H1 (cell line): ENCODE data around the gene PSMD3. TPM values are rescaled to one million over a fixed set of nuclear protein-coding genes. Genes with fewer than 3 reads are reported as not detected.

ENCODE experiments used
- CTCF ChIA-PET: fragments of 300-600 bp; sonication (Branson Sonifier 250); formaldehyde crosslinking; loops from one replicate; lab custom pipeline; 2021; ENCODE audit not compliant: partially characterized antibody; lab: Charles Lee
- POLR2A ChIA-PET: fragments of 300-600 bp; sonication (Branson Sonifier 250); formaldehyde crosslinking; loops from one replicate; lab custom pipeline; 2021; ENCODE audit warnings: inconsistent platforms; ENCODE audit not compliant: partially characterized antibody; lab: Charles Lee
- DNase-seq, 2 experiments: peaks; one replicate each; pipeline versions ENCODE4 v3.0.0 to v3.0.0-alpha.2; 2010 to 2022; ENCODE audit warnings: low spot score in 2 of 2, low read depth in 1 of 2, mixed read lengths in 1 of 2
- FAIRE-seq: peaks from 2 replicates; lab custom pipeline; 2011; peaks lifted over from hg19 to GRCh38; lab: Jason Lieb, UNC
- H2AFZ ChIP-seq: 2 replicates; pipeline ENCODE4 v1.8.1; 2012; ENCODE audit warnings: low read length, inconsistent platforms
- H2AK5ac ChIP-seq: 2 replicates; pipeline ENCODE4 v1.6.1; 2013; ENCODE audit warnings: low read depth, low read length
- H2BK120ac ChIP-seq: replicated peaks from 2 replicates; pipeline ENCODE3; 2013; ENCODE audit warnings: low read depth, low read length, inconsistent platforms
- H2BK12ac ChIP-seq: 2 replicates; pipeline ENCODE4 v1.6.1; 2013; ENCODE audit warnings: low read depth, low read length
- H2BK15ac ChIP-seq: 2 replicates; pipeline ENCODE4 v1.6.1; 2013; ENCODE audit warnings: low read length
- H2BK20ac ChIP-seq: 2 replicates; pipeline ENCODE4 v1.6.1; 2013; ENCODE audit warnings: low read length
- H2BK5ac ChIP-seq: 2 replicates; pipeline ENCODE4 v1.6.1; 2013; ENCODE audit warnings: low read depth, low read length
- H3K14ac ChIP-seq: 2 replicates; pipeline ENCODE4 v1.6.1; 2013; ENCODE audit warnings: inconsistent platforms; ENCODE audit not compliant: insufficient read length
- H3K18ac ChIP-seq: 2 replicates; pipeline ENCODE4 v1.6.1; 2013; ENCODE audit warnings: low read length; ENCODE audit errors: extremely low read depth
- H3K23ac ChIP-seq: 2 replicates; pipeline ENCODE4 v1.6.1; 2013; ENCODE audit warnings: inconsistent platforms; ENCODE audit not compliant: insufficient read length
- H3K23me2 ChIP-seq: 2 replicates; pipeline ENCODE4 v1.6.1; 2013; ENCODE audit warnings: low read depth, low read length
- H3K27ac ChIP-seq: 2 replicates; pipeline ENCODE4 v1.6.1; 2011; ENCODE audit warnings: low read depth, low read length, inconsistent platforms
- H3K27me3 ChIP-seq, 4 experiments: replicated peaks in 1 of 4; 1 replicate in 1 of 4; 2 replicates in 3 of 4; pipeline versions ENCODE4 v1.6.1 to v1.8.1; 2011 to 2013; ENCODE audit warnings: low read length in 3 of 4, mild to moderate bottlenecking in 3 of 4, inconsistent platforms in 2 of 4, mixed read lengths in 2 of 4, moderate library complexity in 1 of 4; ENCODE audit not compliant: control insufficient read depth in 3 of 4, insufficient read depth in 3 of 4; ENCODE audit errors: extremely low read depth in 1 of 4
- H3K36me3 ChIP-seq, 4 experiments: 2 replicates each; pipeline versions ENCODE4 v1.6.1 to v1.8.1; 2011 to 2013; ENCODE audit warnings: mild to moderate bottlenecking in 4 of 4, low read length in 3 of 4, moderate library complexity in 2 of 4, control low read depth in 1 of 4, inconsistent platforms in 1 of 4; ENCODE audit not compliant: insufficient read depth in 4 of 4, control insufficient read depth in 2 of 4
- H3K4ac ChIP-seq: replicated peaks from 2 replicates; pipeline ENCODE3; 2013; ENCODE audit warnings: low read length, low read depth, mixed read lengths, inconsistent platforms; ENCODE audit not compliant: insufficient read length
- H3K4me1 ChIP-seq, 4 experiments: replicated peaks in 1 of 4; 1 replicate in 1 of 4; 2 replicates in 3 of 4; pipeline versions ENCODE4 v1.6.1 to v1.8.1; 2011 to 2013; ENCODE audit warnings: low read length in 3 of 4, inconsistent platforms in 2 of 4, mixed read lengths in 1 of 4; ENCODE audit not compliant: insufficient read depth in 4 of 4, control insufficient read depth in 3 of 4
- H3K4me2 ChIP-seq, 2 experiments: 2 replicates each; pipeline versions ENCODE4 v1.6.1 to v1.8.1; 2011 to 2013; ENCODE audit warnings: low read depth in 2 of 2, low read length in 2 of 2, control low read depth in 1 of 2, inconsistent platforms in 1 of 2, mild to moderate bottlenecking in 1 of 2; ENCODE audit not compliant: insufficient read depth in 1 of 2
- H3K4me3 ChIP-seq, 4 experiments: fragments of 200-600, 300-600 bp in 1 of 4; sonication (generic), shearing (Covaris generic), sonication (Bioruptor Twin) in 1 of 4; 2 replicates each; pipeline versions ENCODE4 v1.5.1 to v1.8.1; 2011 to 2016; ENCODE audit warnings: low read length in 4 of 4, low read depth in 3 of 4, control low read depth in 2 of 4, inconsistent platforms in 2 of 4, mild to moderate bottlenecking in 2 of 4, mixed read lengths in 1 of 4, moderate library complexity in 1 of 4; ENCODE audit not compliant: insufficient read depth in 2 of 4; ENCODE audit errors: extremely low read depth in 1 of 4
- H3K56ac ChIP-seq: replicated peaks from 2 replicates; pipeline ENCODE3; 2013; ENCODE audit warnings: low read depth, mild to moderate bottlenecking, mixed read lengths, low read length, inconsistent platforms; ENCODE audit not compliant: insufficient read length
- H3K79me1 ChIP-seq: 2 replicates; pipeline ENCODE4 v1.6.1; 2013; ENCODE audit warnings: low read depth, low read length, control low read depth
- H3K79me2 ChIP-seq, 2 experiments: 2 replicates each; pipeline versions ENCODE4 v1.6.1 to v1.8.1; 2012 to 2013; ENCODE audit warnings: low read length in 2 of 2, mild to moderate bottlenecking in 2 of 2, inconsistent platforms in 1 of 2; ENCODE audit not compliant: insufficient read depth in 2 of 2, control insufficient read depth in 1 of 2
- H3K9ac ChIP-seq, 4 experiments: replicated peaks in 1 of 4; 1 replicate in 1 of 4; 2 replicates in 3 of 4; pipeline versions ENCODE4 v1.6.1 to v1.8.1; 2011 to 2013; ENCODE audit warnings: low read depth in 3 of 4, low read length in 3 of 4, control low read depth in 2 of 4, mild to moderate bottlenecking in 2 of 4, moderate library complexity in 2 of 4, inconsistent platforms in 1 of 4; ENCODE audit errors: extremely low read depth in 1 of 4
- H3K9me3 ChIP-seq, 2 experiments: 2 replicates each; pipeline versions ENCODE4 v1.6.1 to v1.8.1; 2012 to 2013; ENCODE audit warnings: mild to moderate bottlenecking in 2 of 2, moderate library complexity in 2 of 2, control low read depth in 1 of 2, inconsistent platforms in 1 of 2, low read depth in 1 of 2, low read length in 1 of 2, mixed read lengths in 1 of 2; ENCODE audit not compliant: insufficient read depth in 2 of 2
- H4K20me1 ChIP-seq, 2 experiments: replicated peaks in 1 of 2; 2 replicates each; pipeline versions ENCODE3 to v1.8.1; 2011 to 2013; ENCODE audit warnings: inconsistent platforms in 2 of 2, low read length in 2 of 2, mild to moderate bottlenecking in 1 of 2; ENCODE audit not compliant: insufficient read depth in 2 of 2, control insufficient read depth in 1 of 2
- H4K5ac ChIP-seq: 2 replicates; pipeline ENCODE4 v1.6.1; 2013; ENCODE audit warnings: low read length, low read depth, mixed read lengths, inconsistent platforms; ENCODE audit not compliant: insufficient read length
- H4K8ac ChIP-seq: 2 replicates; pipeline ENCODE4 v1.8.0; 2013; ENCODE audit warnings: mild to moderate bottlenecking, moderate library complexity, low read length, inconsistent platforms; ENCODE audit not compliant: insufficient read depth; ENCODE audit errors: extremely low read depth
- H4K91ac ChIP-seq: replicated peaks from 2 replicates; pipeline ENCODE3; 2013; ENCODE audit warnings: low read length, mixed read lengths, inconsistent platforms; ENCODE audit not compliant: insufficient read length
- ATF3 ChIP-seq: IDR thresholded peaks from 2 replicates; pipeline ENCODE4 v1.6.1; 2011; ENCODE audit warnings: low read depth, mild to moderate bottlenecking, low read length; ENCODE audit not compliant: insufficient read depth
- YY1 ChIP-seq: IDR thresholded peaks from 2 replicates; pipeline ENCODE4 v1.6.1; 2011; ENCODE audit warnings: low read depth, mild to moderate bottlenecking, low read length
- WGBS, 2 experiments: shearing (Covaris generic) in 1 of 2; methylation state at CpG; one replicate each; pipeline versions ENCODE4 v1.1.6 to v1.1.7; 2013 to 2015; ENCODE audit warnings: low lambda C conversion rate in 2 of 2, mixed read lengths in 2 of 2, inconsistent platforms in 1 of 2, low coverage in 1 of 2, missing lambda C conversion rate in 1 of 2; ENCODE audit not compliant: insufficient replicate concordance in 2 of 2, insufficient coverage in 1 of 2, insufficient read length in 1 of 2; ENCODE audit errors: extremely low coverage in 1 of 2, missing lambda C conversion rate in 1 of 2; 5-methylcytosine and 5-hydroxymethylcytosine counted together
- polyA plus RNA-seq, 7 experiments: library from polyadenylated mRNA; depleted of rRNA in 3 of 7; stranded (reverse) in 5 of 7; unstranded in 2 of 7; fragments of >200 nt in 5 of 7; fragments of 200-250 nt in 2 of 7; gene quantifications; 1 replicate in 5 of 7; 2 replicates in 1 of 7; 4 replicates in 1 of 7; pipeline versions ENCODE4 v1.2.1 to v1.2.3, GENCODE V29; 2011 to 2013; ENCODE audit warnings: missing spikeins in 2 of 7, mixed read lengths in 2 of 7
- total RNA-seq: library from RNA; stranded (reverse); fragmentation: NEBNext Ultra II Directional; extraction: Animal tissue kit (Norgen Biotek cat#: 25700); gene quantifications from 2 replicates; pipeline ENCODE4 v1.2.1, GENCODE V29; 2021

The PSMD3 gene
- total and polyA plus RNA-seq, 2 of the 8 experiments (the other 6 are each of a cell fraction or from before 2014, with no cell fraction given) = 151 to 198 TPM

GRCh38 chr17:40025991-40026815 lies 45.6 kb downstream of the PSMD3 start:
- Histone ChIP-seq H3K56ac (no peak overlapping the region), H3K4me3 (no peak overlapping the region), H3K79me2 (no peaks in the 10 kb centered on the region), H3K4me1 (no peaks in the 10 kb centered on the region), H2BK120ac (no peak overlapping the region), H3K23ac (no peak overlapping the region), H3K27ac (no peak overlapping the region), H3K18ac (no peak overlapping the region), H3K27me3 (no peaks in the 10 kb centered on the region), H2AK5ac (peak overlapping the region; percentile 32), H2BK5ac (no peak overlapping the region), H3K14ac (no peak overlapping the region), H2AFZ (no peak overlapping the region), H3K4me2 (no peak overlapping the region), H4K5ac (no peak overlapping the region), H2BK12ac (no peak overlapping the region), H3K79me1 (no peaks in the 10 kb centered on the region), H4K91ac (no peak overlapping the region), H3K23me2 (no peaks in the 10 kb centered on the region), H3K4ac (no peak overlapping the region), H2BK20ac (no peak overlapping the region), H4K8ac (no peak overlapping the region), H3K9ac (no peak overlapping the region; a peak in 1 of 7 replicates), H4K20me1 (peaks cover 0 to 2% of the 10 kb centered on the region in 2 experiments), H2BK15ac (no peak overlapping the region), H3K36me3 (peaks cover 18 to 42% (median 33%) of the 10 kb centered on the region in 4 experiments), H3K9me3 (no peaks in the 10 kb centered on the region)
- POLR2A ChIA-PET = interaction anchor here (0.6 to 4.8 kb wide), 6 partner anchors 9 to 97 kb away, joined by 3 to 42 read pairs (median 4); partner anchors contain the start of gene CSF3
- DNase-seq (no peak), FAIRE-seq (no peak)
- WGBS, 2 experiments = 95% methylated on average over 22 of the region's 22 CpGs; no CpG with 5 or more reads in 1 of the 2 experiments
- CTCF ChIA-PET = interaction anchor here (0.6 to 29.7 kb wide), 21 partner anchors 11 to 405 kb away, joined by 3 to 876 read pairs (median 4); partner anchors contain the start of genes CSF3, MED24 and THRA
- TF ChIP-seq ATF3 = no peak
- peak; percentile 71 for TF ChIP-seq YY1
